Measurements from ENCODE around the gene C19orf33.

C19orf33 gene

GRCh38 chr19:38309615-38310278, 5.7 kb downstream of the C19orf33 start:
- Histone ChIP-seq H3K4me3 (ENCODE audit: severe bottlenecking) (no peak overlapping the region), H3K9me3 (ENCODE audit: severe bottlenecking) (no peaks in the 10 kb centered on the region), H3K27ac (ENCODE audit: poor library complexity, severe bottlenecking) (no peak overlapping the region), H3K4me1 (ENCODE audit: insufficient read depth, poor library complexity, severe bottlenecking) (peaks cover 6% of the 10 kb centered on the region), H3K27me3 (ENCODE audit: insufficient read depth, poor library complexity, severe bottlenecking) (no peaks in the 10 kb centered on the region), H3K36me3 (ENCODE audit: low read depth) (peaks cover 28% of the 10 kb centered on the region)
- no peak for DNase-seq (ENCODE audit: low spot score)
- no peak for TF ChIP-seq CTCF (IDR thresholded peaks at IDR 0.05; ENCODE audit: poor library complexity, severe bottlenecking)
- ATAC-seq (ENCODE audit: low read depth): no peak

- DNase-seq (ENCODE audit: low spot score) (no peak), ATAC-seq (ENCODE audit: low read depth) (no peak)
- Histone ChIP-seq H3K9me3 (ENCODE audit: severe bottlenecking) (no peaks in the 10 kb centered on the region), H3K27me3 (ENCODE audit: insufficient read depth, poor library complexity, severe bottlenecking) (no peaks in the 10 kb centered on the region), H3K27ac (ENCODE audit: poor library complexity, severe bottlenecking) (no peak overlapping the region), H3K4me3 (ENCODE audit: severe bottlenecking) (no peak overlapping the region), H3K36me3 (ENCODE audit: low read depth) (peaks cover 25% of the 10 kb centered on the region), H3K4me1 (ENCODE audit: insufficient read depth, poor library complexity, severe bottlenecking) (peaks cover 7% of the 10 kb centered on the region)
- no peak for TF ChIP-seq CTCF (IDR thresholded peaks at IDR 0.05; ENCODE audit: poor library complexity, severe bottlenecking)
Observed at GRCh38 chr19:38310279-38310670, 6.2 kb downstream of the C19orf33 start.

GRCh38 chr19:38310986-38311385, 6.9 kb downstream of the C19orf33 start:
- Histone ChIP-seq H3K27me3 (ENCODE audit: insufficient read depth, poor library complexity, severe bottlenecking) (no peaks in the 10 kb centered on the region), H3K4me1 (ENCODE audit: insufficient read depth, poor library complexity, severe bottlenecking) (peaks cover 3% of the 10 kb centered on the region), H3K36me3 (ENCODE audit: low read depth) (peaks cover 18% of the 10 kb centered on the region), H3K4me3 (ENCODE audit: severe bottlenecking) (no peak overlapping the region), H3K27ac (ENCODE audit: poor library complexity, severe bottlenecking) (no peak overlapping the region), H3K9me3 (ENCODE audit: severe bottlenecking) (no peaks in the 10 kb centered on the region)
- TF ChIP-seq CTCF (IDR thresholded peaks at IDR 0.05; ENCODE audit: poor library complexity, severe bottlenecking): no peak
- DNase-seq (ENCODE audit: low spot score) (no peak), ATAC-seq (ENCODE audit: low read depth) (no peak)

- TF ChIP-seq CTCF (IDR thresholded peaks at IDR 0.05; ENCODE audit: poor library complexity, severe bottlenecking): no peak
- no peaks in the 10 kb centered on the region for H3K36me3 ChIP-seq (ENCODE audit: low read depth)
- H3K4me3 ChIP-seq (ENCODE audit: severe bottlenecking): peak within 1 kb of the TSS; percentile 50
- H3K9me3 ChIP-seq (ENCODE audit: severe bottlenecking): no peaks in the 10 kb centered on the region
- ATAC-seq (ENCODE audit: low read depth): peak; percentile 83
- peaks cover 21% of the 10 kb centered on the region for H3K4me1 ChIP-seq (ENCODE audit: insufficient read depth, poor library complexity, severe bottlenecking)
- peak within 1 kb of the TSS; percentile 57 for H3K27ac ChIP-seq (ENCODE audit: poor library complexity, severe bottlenecking)
- DNase-seq (ENCODE audit: low spot score): peak; percentile 96
- no peaks in the 10 kb centered on the region for H3K27me3 ChIP-seq (ENCODE audit: insufficient read depth, poor library complexity, severe bottlenecking)
Observed at GRCh38 chr19:38315657-38316476, 11.8 kb downstream of the C19orf33 start, which contains the start of gene YIF1B. Gene YIF1B (minus strand): TSS chr19:38315947. CDS start chr19:38315917, 30 bp downstream.

Data from RWPE2 (cell line).